ENCODE data around the gene POLH.

DNA sequence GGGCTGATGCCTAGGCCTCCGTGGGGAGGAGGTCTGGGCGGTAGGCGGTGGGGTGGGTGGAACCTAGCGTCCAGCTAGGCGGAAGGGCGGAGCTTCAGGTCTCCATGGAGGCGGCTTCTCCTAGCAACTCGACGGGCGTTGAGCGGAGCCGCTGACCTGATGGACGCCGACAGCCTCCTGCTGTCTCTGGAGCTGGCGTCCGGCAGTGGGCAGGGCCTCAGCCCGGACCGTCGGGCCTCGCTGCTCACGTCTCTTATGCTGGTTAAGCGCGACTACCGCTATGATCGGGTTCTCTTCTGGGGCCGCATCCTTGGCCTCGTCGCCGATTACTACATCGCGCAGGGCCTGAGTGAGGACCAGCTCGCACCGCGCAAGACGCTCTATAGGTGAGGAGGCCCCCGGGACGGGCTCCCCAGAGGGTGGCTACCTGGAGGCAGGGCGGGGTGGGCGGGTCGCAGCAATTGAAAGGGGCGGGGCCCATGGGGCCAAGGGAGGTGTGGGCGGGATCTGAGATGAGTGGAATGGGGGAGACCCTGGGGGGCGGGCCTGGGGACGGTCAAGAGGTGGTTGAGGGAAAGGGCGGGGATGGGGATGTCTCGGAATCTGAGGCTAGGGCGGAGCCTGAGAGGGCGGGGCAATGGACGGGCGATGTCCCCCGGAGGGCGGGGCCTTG is 69.1 kb downstream of the POLH start, which contains the start of gene RSPH9:
- TF ChIP-seq, protein P1, sequence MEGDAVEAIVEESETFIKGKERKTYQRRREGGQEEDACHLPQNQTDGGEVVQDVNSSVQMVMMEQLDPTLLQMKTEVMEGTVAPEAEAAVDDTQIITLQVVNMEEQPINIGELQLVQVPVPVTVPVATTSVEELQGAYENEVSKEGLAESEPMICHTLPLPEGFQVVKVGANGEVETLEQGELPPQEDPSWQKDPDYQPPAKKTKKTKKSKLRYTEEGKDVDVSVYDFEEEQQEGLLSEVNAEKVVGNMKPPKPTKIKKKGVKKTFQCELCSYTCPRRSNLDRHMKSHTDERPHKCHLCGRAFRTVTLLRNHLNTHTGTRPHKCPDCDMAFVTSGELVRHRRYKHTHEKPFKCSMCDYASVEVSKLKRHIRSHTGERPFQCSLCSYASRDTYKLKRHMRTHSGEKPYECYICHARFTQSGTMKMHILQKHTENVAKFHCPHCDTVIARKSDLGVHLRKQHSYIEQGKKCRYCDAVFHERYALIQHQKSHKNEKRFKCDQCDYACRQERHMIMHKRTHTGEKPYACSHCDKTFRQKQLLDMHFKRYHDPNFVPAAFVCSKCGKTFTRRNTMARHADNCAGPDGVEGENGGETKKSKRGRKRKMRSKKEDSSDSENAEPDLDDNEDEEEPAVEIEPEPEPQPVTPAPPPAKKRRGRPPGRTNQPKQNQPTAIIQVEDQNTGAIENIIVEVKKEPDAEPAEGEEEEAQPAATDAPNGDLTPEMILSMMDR (IDR thresholded peaks at IDR 0.05), result no peak
- TF ChIP-seq ZFX (IDR thresholded peaks at IDR 0.05; ENCODE audit: borderline replicate concordance), result no peak

Data from 22Rv1 (cell line).